Vagina (tissue), 2 donors: Measurements from ENCODE around the gene ZMYND11. TPM values are rescaled to one million over a fixed set of nuclear protein-coding genes. Genes with fewer than 3 reads are reported as not detected.

ENCODE experiments used
- DNase-seq, 2 donors: peaks; one replicate each; pipeline ENCODE4 v3.0.0-alpha.2; 2017; ENCODE audit errors: extremely low spot score in 2 of 2
- H3K27ac ChIP-seq: fragments of 200-600 bp; sonication (generic); one replicate; pipeline ENCODE4 v1.5.1; 2019
- H3K27me3 ChIP-seq: fragments of 200-600 bp; sonication (generic); one replicate; pipeline ENCODE4 v1.5.1; 2019
- H3K36me3 ChIP-seq, 2 donors: fragments of 200-600 bp; sonication (generic); one replicate each; pipeline ENCODE4 v1.5.1; 2017 to 2019
- H3K4me1 ChIP-seq: fragments of 200-600 bp; sonication (generic); one replicate; pipeline ENCODE4 v1.5.1; 2019
- H3K4me3 ChIP-seq, 2 donors: fragments of 200-600 bp; sonication (generic); 1 replicate in 1 of 2; 2 replicates in 1 of 2; pipeline ENCODE4 v1.5.1; 2016 to 2019
- H3K9me3 ChIP-seq: fragments of 200-600 bp; sonication (generic); one replicate; pipeline ENCODE4 v1.5.1; 2019
- CTCF ChIP-seq, 3 experiments: fragments of 450-650 bp in 2 of 3; fragments of 200-600 bp in 1 of 3; sonication (generic) in 1 of 3; IDR thresholded peaks; one replicate each; pipeline ENCODE4 v1.5.1; 2017 to 2019; ENCODE audit warnings: antibody characterized with exemption in 3 of 3, mild to moderate bottlenecking in 2 of 3, moderate library complexity in 2 of 3
- POLR2A ChIP-seq, 2 donors: fragments of 450-650 bp; IDR thresholded peaks; one replicate each; pipeline ENCODE4 v1.6.1; 2017; ENCODE audit warnings: antibody characterized with exemption in 2 of 2, mild to moderate bottlenecking in 2 of 2, moderate library complexity in 2 of 2
- POLR2AphosphoS5 ChIP-seq, 2 donors: sonication (generic); formaldehyde crosslinking; IDR thresholded peaks; one replicate each; pipeline ENCODE4 v1.9.0; 2017; ENCODE audit warnings: antibody characterized with exemption in 2 of 2, mild to moderate bottlenecking in 2 of 2, low read depth in 1 of 2; ENCODE audit not compliant: insufficient read depth in 1 of 2
- intact Hi-C: fragments of 100-400 bp; cut with DNase I; formaldehyde crosslinking; loops from one replicate; pipeline ENCODE4 v1.15.1; 2023
- total RNA-seq: library from RNA; depleted of rRNA; stranded (reverse); fragments of >200 nt; gene quantifications from one replicate; pipeline ENCODE4 v1.2.3, GENCODE V29; 2016

ZMYND11 gene
- total RNA-seq, 1 donor from 2014 or later, result 46.4 TPM

GRCh38 chr10:289581-289980 lies 154.3 kb downstream of the ZMYND11 start:
- DNase-seq, result no peak
- no peaks in the 10 kb centered on the region for H3K9me3 ChIP-seq
- H3K27ac ChIP-seq, result peak overlapping the region; percentile 60
- H3K36me3 ChIP-seq, result peaks cover 0 to 12% of the 10 kb centered on the region in 2 donors
- intact Hi-C loops, result no loop called here
- H3K27me3 ChIP-seq, result no peaks in the 10 kb centered on the region
- H3K4me3 ChIP-seq, result no peak overlapping the region
- peaks cover 9% of the 10 kb centered on the region for H3K4me1 ChIP-seq
- TF ChIP-seq CTCF (IDR thresholded peaks at IDR 0.05) (no peak), POLR2A (IDR thresholded peaks at IDR 0.05) (no peak), POLR2AphosphoS5 (IDR thresholded peaks at IDR 0.05; ENCODE audit: insufficient read depth in 1 of 2, low read depth in 1 of 2) (no peak)

- H3K27ac ChIP-seq, result peak overlapping the region; percentile 60
- no peaks in the 10 kb centered on the region for H3K9me3 ChIP-seq
- H3K4me3 ChIP-seq, result no peak overlapping the region
- DNase-seq, result no peak
- TF ChIP-seq CTCF (IDR thresholded peaks at IDR 0.05) (no peak), POLR2AphosphoS5 (IDR thresholded peaks at IDR 0.05; ENCODE audit: insufficient read depth in 1 of 2, low read depth in 1 of 2) (peak in 1 of 2 donors; percentile 48)
- intact Hi-C loops, result no loop called here
- H3K27me3 ChIP-seq, result no peaks in the 10 kb centered on the region
- peaks cover 9% of the 10 kb centered on the region for H3K4me1 ChIP-seq
- H3K36me3 ChIP-seq, result peaks cover 0 to 8% of the 10 kb centered on the region in 2 donors
Observed at GRCh38 chr10:290026-290725, 154.9 kb downstream of the ZMYND11 start.

DNA sequence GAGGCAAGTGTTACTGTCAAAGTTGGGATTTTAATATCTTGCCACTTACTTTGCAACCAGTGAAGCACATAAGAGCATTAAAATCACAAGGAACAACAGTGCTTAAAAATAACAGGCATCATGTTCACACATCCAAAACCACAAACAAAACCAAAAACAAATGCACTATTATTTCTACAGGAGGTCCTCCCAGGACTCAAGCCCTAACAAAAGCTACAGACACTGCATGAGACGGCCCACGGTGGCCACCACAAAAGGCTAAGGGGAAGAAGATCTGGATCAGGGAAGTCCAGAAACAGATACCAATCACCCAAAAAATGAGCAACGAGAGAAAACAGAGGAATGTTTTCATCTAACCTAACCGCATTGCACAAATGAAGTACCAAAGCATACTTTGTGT lies 158.4 kb downstream of the ZMYND11 start:
- intact Hi-C loops, result no loop called here
- Histone ChIP-seq H3K27me3 (no peaks in the 10 kb centered on the region), H3K36me3 (peaks cover 0 to 4% of the 10 kb centered on the region in 2 donors), H3K9me3 (no peaks in the 10 kb centered on the region), H3K4me3 (no peak overlapping the region), H3K4me1 (peaks cover 18% of the 10 kb centered on the region), H3K27ac (no peak overlapping the region)
- DNase-seq, result no peak
- no peak for TF ChIP-seq POLR2AphosphoS5 (IDR thresholded peaks at IDR 0.05; ENCODE audit: insufficient read depth in 1 of 2, low read depth in 1 of 2)
- TF ChIP-seq CTCF (IDR thresholded peaks at IDR 0.05), result no peak
- TF ChIP-seq POLR2A (IDR thresholded peaks at IDR 0.05), result no peak

DNA sequence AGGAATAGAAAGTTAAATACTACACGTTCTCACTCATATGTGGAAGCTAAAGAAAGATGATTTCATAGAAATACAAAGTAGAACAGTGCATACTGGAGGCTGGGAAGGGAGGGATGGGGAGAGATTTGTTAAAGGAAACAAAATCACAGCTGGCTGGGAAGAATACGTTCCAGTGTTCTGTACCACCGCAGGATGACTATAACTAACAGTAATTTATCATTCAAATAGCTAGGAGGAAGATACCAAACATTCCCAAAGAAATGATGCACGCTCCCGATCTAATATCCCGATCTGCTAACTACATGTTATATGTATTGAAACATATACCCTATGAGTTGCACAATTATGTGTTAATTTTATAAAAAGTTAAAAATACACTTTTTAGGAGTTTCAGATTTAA lies 162.3 kb downstream of the ZMYND11 start:
- no peak for DNase-seq
- Histone ChIP-seq H3K36me3 (no peaks in the 10 kb centered on the region), H3K27ac (peak overlapping the region; percentile 69), H3K9me3 (no peaks in the 10 kb centered on the region), H3K27me3 (no peaks in the 10 kb centered on the region), H3K4me3 (no peak overlapping the region), H3K4me1 (peaks cover 8% of the 10 kb centered on the region)
- intact Hi-C loops, result no loop called here
- TF ChIP-seq POLR2AphosphoS5 (IDR thresholded peaks at IDR 0.05; ENCODE audit: insufficient read depth in 1 of 2, low read depth in 1 of 2), result no peak
- no peak for TF ChIP-seq POLR2A (IDR thresholded peaks at IDR 0.05)

DNA sequence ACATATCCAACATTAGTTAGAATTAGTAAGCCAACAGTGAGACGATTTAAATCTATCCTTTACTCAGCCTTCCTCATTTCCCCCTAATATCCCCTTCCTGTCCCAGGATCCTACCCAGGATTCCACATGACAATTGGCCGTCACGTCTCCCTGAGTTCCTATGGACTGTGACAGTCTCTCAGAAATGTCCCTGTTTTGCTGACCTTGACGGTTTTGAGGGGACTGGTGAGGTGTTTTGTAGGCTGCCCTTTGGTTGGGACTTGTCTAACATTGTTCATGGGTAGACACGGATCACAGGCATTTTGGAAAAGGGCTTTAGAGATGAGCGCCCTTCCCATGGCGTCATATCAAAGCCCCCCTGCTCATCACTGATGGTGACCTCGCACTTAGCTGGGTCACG lies 162.8 kb downstream of the ZMYND11 start:
- Histone ChIP-seq H3K4me3 (no peak overlapping the region), H3K4me1 (peaks cover 8% of the 10 kb centered on the region), H3K9me3 (no peaks in the 10 kb centered on the region), H3K36me3 (no peaks in the 10 kb centered on the region), H3K27me3 (no peaks in the 10 kb centered on the region), H3K27ac (no peak overlapping the region)
- TF ChIP-seq POLR2AphosphoS5 (IDR thresholded peaks at IDR 0.05; ENCODE audit: insufficient read depth in 1 of 2, low read depth in 1 of 2), result no peak
- no peak for DNase-seq
- intact Hi-C loops, result no loop called here

DNA sequence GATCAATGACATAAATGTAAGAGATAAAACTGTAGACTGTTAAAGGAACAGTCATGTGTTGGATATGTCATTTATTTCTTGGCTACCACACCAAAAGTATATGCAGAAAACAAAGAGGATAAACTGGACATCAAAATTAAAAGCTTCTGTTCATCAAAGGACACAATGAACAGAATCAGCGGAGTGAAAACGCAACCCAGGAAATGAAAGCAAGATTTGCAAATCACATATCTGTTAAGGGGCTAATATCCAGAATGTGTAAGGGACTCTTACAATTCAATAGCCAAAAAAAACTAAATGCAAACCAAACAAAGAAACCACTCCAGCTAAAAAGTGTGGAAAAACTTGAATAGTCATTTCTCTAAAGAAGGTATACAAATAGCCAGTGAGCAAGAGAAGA lies 164.3 kb downstream of the ZMYND11 start:
- intact Hi-C loops, result no loop called here
- no peak overlapping the region for H3K4me3 ChIP-seq
- DNase-seq, result no peak
- no peaks in the 10 kb centered on the region for H3K36me3 ChIP-seq
- no peaks in the 10 kb centered on the region for H3K27me3 ChIP-seq
- H3K4me1 ChIP-seq, result peaks cover 8% of the 10 kb centered on the region
- H3K9me3 ChIP-seq, result no peaks in the 10 kb centered on the region
- no peak overlapping the region for H3K27ac ChIP-seq
- no peak for TF ChIP-seq POLR2A (IDR thresholded peaks at IDR 0.05)
- no peak for TF ChIP-seq POLR2AphosphoS5 (IDR thresholded peaks at IDR 0.05; ENCODE audit: insufficient read depth in 1 of 2, low read depth in 1 of 2)
- TF ChIP-seq CTCF (IDR thresholded peaks at IDR 0.05), result no peak
